WTC11 (cell line): ENCODE measurements around the gene SNAPC1. TPM values are rescaled to one million over a fixed set of nuclear protein-coding genes. Genes with fewer than 3 reads are reported as not detected.
A peak's percentile ranks its signal among the peaks of the same experiment; 100 is the strongest.

Source experiments
- ATAC-seq: fragments of 200-7000 bp; cut with Tn5 transposase; 2 replicates; pipeline ENCODE4 v1.10.0; 2021; ENCODE audit warnings: mild to moderate bottlenecking, moderate library complexity
- Bru-seq: library from RNA; stranded (reverse); fragments of 400-500 nt; gene quantifications from one replicate; lab custom pipeline; 2021; lab: Mats Ljungman, UMichigan
- CTCF ChIA-PET: fragments of 300-600 bp; sonication (Branson Sonifier 250); formaldehyde crosslinking; loops from one replicate; lab custom pipeline; 2021; ENCODE audit warnings: antibody characterized with exemption; lab: Charles Lee
- POLR2A ChIA-PET: fragments of 350-600 bp; sonication (Branson Sonifier 250); formaldehyde crosslinking; loops from one replicate; lab custom pipeline; 2021; ENCODE audit warnings: antibody characterized with exemption; lab: Charles Lee
- DNase-seq: peaks from one replicate; pipeline ENCODE4 v3.0.0; 2021; ENCODE audit warnings: low spot score
- H3K27ac Mint-ChIP-seq: 2 replicates; pipeline ENCODE4 v1.8.0; 2021; ENCODE audit warnings: mixed read lengths
- H3K27me3 Mint-ChIP-seq: 2 replicates; pipeline ENCODE4 v1.8.0; 2021; ENCODE audit warnings: low read depth, mild to moderate bottlenecking, moderate library complexity, mixed read lengths
- H3K36me3 Mint-ChIP-seq: 2 replicates; pipeline ENCODE4 v1.8.0; 2021; ENCODE audit warnings: mixed read lengths
- H3K4me1 Mint-ChIP-seq: 2 replicates; pipeline ENCODE4 v1.8.0; 2022; ENCODE audit warnings: mixed read lengths
- H3K4me3 Mint-ChIP-seq: 2 replicates; pipeline ENCODE4 v1.8.0; 2021; ENCODE audit warnings: mild to moderate bottlenecking, moderate library complexity, mixed read lengths
- H3K9me3 Mint-ChIP-seq: 2 replicates; pipeline ENCODE4 v1.8.0; 2021; ENCODE audit warnings: mixed read lengths
- FOXP1 ChIP-seq: sonication (generic); formaldehyde crosslinking; IDR thresholded peaks from 2 replicates; pipeline ENCODE4 v1.8.0; 2022; ENCODE audit warnings: missing genetic modification reagents, mild to moderate bottlenecking, moderate library complexity, borderline replicate concordance
- GTF2I ChIP-seq: fragments of 250-450 bp; sonication (Bioruptor Pico); conservative IDR thresholded peaks from 2 replicates; pipeline ENCODE4 v1.4.0; 2021; ENCODE audit warnings: mild to moderate bottlenecking
- MYBL2 ChIP-seq: sonication (generic); formaldehyde crosslinking; IDR thresholded peaks from 2 replicates; pipeline ENCODE4 v1.8.1; 2023; ENCODE audit warnings: mild to moderate bottlenecking, moderate library complexity, missing genetic modification reagents
- PRDM15 ChIP-seq: sonication (generic); formaldehyde crosslinking; IDR thresholded peaks from 2 replicates; pipeline ENCODE4 v1.8.0; 2022; ENCODE audit warnings: missing genetic modification reagents
- TEAD4 ChIP-seq: sonication (generic); formaldehyde crosslinking; IDR thresholded peaks from 2 replicates; pipeline ENCODE4 v1.8.0; 2022; ENCODE audit warnings: mild to moderate bottlenecking, missing genetic modification reagents
- ZNF219 ChIP-seq: sonication (generic); formaldehyde crosslinking; IDR thresholded peaks from 2 replicates; pipeline ENCODE4 v1.8.0; 2023; ENCODE audit warnings: missing genetic modification reagents, mild to moderate bottlenecking, borderline replicate concordance
- ZNF281 ChIP-seq: sonication (generic); formaldehyde crosslinking; IDR thresholded peaks from 2 replicates; pipeline ENCODE4 v1.8.0; 2023; ENCODE audit warnings: mild to moderate bottlenecking, missing genetic modification reagents
- ZNF317 ChIP-seq: sonication (generic); formaldehyde crosslinking; IDR thresholded peaks from 2 replicates; pipeline ENCODE4 v1.8.1; 2023; ENCODE audit warnings: low read depth, mild to moderate bottlenecking, moderate library complexity, missing genetic modification reagents, borderline replicate concordance
- long read RNA-seq, 3 experiments: library from RNA in 1 of 3; library from capped mRNA in 1 of 3; library from polyadenylated mRNA in 1 of 3; unstranded in 2 of 3; stranded (forward) in 1 of 3; transcript quantifications; one replicate each; pipeline ENCODE4 v2.0.0, GENCODE V29; 2021
- total RNA-seq: library from RNA; stranded (reverse); gene quantifications from 3 replicates; pipeline ENCODE4 v1.2.3, GENCODE V29; 2021
- TF ChIP-seq, protein P1 (sequence below): sonication (generic); formaldehyde crosslinking; IDR thresholded peaks from 2 replicates; pipeline ENCODE4 v1.8.0; 2022; ENCODE audit warnings: mild to moderate bottlenecking, missing genetic modification reagents
- TF ChIP-seq, protein P2 (sequence below): sonication (generic); formaldehyde crosslinking; IDR thresholded peaks from 2 replicates; pipeline ENCODE4 v1.8.1; 2022; ENCODE audit warnings: missing genetic modification reagents, borderline replicate concordance
- TF ChIP-seq, protein P3 (sequence below): sonication (generic); formaldehyde crosslinking; IDR thresholded peaks from 2 replicates; pipeline ENCODE4 v1.8.1; 2023; ENCODE audit warnings: mild to moderate bottlenecking, missing genetic modification reagents, moderate library complexity
- TF ChIP-seq, protein P4 (sequence below): sonication (generic); formaldehyde crosslinking; IDR thresholded peaks from 2 replicates; pipeline ENCODE4 v1.8.1; 2022; ENCODE audit warnings: mild to moderate bottlenecking, missing genetic modification reagents, moderate library complexity, borderline replicate concordance
- TF ChIP-seq, protein P5 (sequence below): sonication (generic); formaldehyde crosslinking; IDR thresholded peaks from 2 replicates; pipeline ENCODE4 v1.8.0; 2023; ENCODE audit warnings: missing genetic modification reagents
- TF ChIP-seq, protein P6 (sequence below): sonication (generic); formaldehyde crosslinking; conservative IDR thresholded peaks from 2 replicates; pipeline ENCODE4 v1.8.1; 2023; ENCODE audit warnings: mild to moderate bottlenecking, low read depth, missing genetic modification reagents, moderate library complexity

Gene SNAPC1, protein sequence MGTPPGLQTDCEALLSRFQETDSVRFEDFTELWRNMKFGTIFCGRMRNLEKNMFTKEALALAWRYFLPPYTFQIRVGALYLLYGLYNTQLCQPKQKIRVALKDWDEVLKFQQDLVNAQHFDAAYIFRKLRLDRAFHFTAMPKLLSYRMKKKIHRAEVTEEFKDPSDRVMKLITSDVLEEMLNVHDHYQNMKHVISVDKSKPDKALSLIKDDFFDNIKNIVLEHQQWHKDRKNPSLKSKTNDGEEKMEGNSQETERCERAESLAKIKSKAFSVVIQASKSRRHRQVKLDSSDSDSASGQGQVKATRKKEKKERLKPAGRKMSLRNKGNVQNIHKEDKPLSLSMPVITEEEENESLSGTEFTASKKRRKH
- total RNA-seq (9.5 to 10.2 TPM (median 10.1 TPM) in 3 replicates), Bru-seq, nascent RNA (percentile 84 among the genes with signal in this experiment)
- long read RNA-seq, experiment 1, transcript SNAPC1-201 (10 exons, 2,656 nt) = major isoform, 78 of 90 reads
- long read RNA-seq, experiment 1, partial matches to known transcripts = 6 of 90 reads
- long read RNA-seq, experiment 1, other reads (novel, unspliced or antisense) = 6 of 90 reads
- long read RNA-seq, experiment 2, transcript SNAPC1-201 (10 exons, 2,656 nt) = major isoform, 14 of 27 reads
- long read RNA-seq, experiment 2, partial matches to known transcripts = 6 of 27 reads
- long read RNA-seq, experiment 2, other reads (novel, unspliced or antisense) = 7 of 27 reads
- long read RNA-seq, experiment 3, transcript SNAPC1-201 (10 exons, 2,656 nt) = major isoform, 127 of 137 reads
- long read RNA-seq, experiment 3, partial matches to known transcripts = 5 of 137 reads
- long read RNA-seq, experiment 3, other reads (novel, unspliced or antisense) = 5 of 137 reads

- Mint-ChIP-seq H3K9me3 (no peaks in the 10 kb centered on the region), H3K4me3 (peak within 1 kb of the TSS; percentile 99), H3K36me3 (peaks cover 2% of the 10 kb centered on the region; the same call in 1 of the 2 replicates), H3K4me1 (peaks cover 44% of the 10 kb centered on the region), H3K27ac (peak within 1 kb of the TSS; percentile 100), H3K27me3 (no peaks in the 10 kb centered on the region)
- ATAC-seq = peak; percentile 97
- DNase-seq = peak; percentile 98
- ChIA-PET POLR2A (interaction anchor here (0.5 to 1.7 kb wide), 12 partner anchors 9 to 350 kb away, joined by 3 to 15 read pairs (median 4); partner anchors contain the start of gene HIF1A), CTCF (interaction anchor here (0.5 to 2.0 kb wide), 10 partner anchors 9 to 292 kb away, joined by 3 to 13 read pairs (median 4); partner anchors contain the start of gene SYT16)
- TF ChIP-seq ZNF317 (CRISPR knock-in tag) (no peak), ZNF219 (CRISPR knock-in tag) (no peak), ZNF281 (CRISPR knock-in tag) (no peak), FOXP1 (CRISPR knock-in tag) (peak; percentile 71; the same call in 1 of the 2 replicates), TEAD4 (CRISPR knock-in tag) (no peak), MYBL2 (CRISPR knock-in tag) (no peak; the same call in 1 of the 2 replicates), GTF2I (CRISPR knock-in tag) (no peak), PRDM15 (CRISPR knock-in tag) (no peak)
- TF ChIP-seq, protein P1, sequence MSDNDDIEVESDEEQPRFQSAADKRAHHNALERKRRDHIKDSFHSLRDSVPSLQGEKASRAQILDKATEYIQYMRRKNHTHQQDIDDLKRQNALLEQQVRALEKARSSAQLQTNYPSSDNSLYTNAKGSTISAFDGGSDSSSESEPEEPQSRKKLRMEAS (CRISPR knock-in tag) = peak; percentile 92
- TF ChIP-seq, protein P2, sequence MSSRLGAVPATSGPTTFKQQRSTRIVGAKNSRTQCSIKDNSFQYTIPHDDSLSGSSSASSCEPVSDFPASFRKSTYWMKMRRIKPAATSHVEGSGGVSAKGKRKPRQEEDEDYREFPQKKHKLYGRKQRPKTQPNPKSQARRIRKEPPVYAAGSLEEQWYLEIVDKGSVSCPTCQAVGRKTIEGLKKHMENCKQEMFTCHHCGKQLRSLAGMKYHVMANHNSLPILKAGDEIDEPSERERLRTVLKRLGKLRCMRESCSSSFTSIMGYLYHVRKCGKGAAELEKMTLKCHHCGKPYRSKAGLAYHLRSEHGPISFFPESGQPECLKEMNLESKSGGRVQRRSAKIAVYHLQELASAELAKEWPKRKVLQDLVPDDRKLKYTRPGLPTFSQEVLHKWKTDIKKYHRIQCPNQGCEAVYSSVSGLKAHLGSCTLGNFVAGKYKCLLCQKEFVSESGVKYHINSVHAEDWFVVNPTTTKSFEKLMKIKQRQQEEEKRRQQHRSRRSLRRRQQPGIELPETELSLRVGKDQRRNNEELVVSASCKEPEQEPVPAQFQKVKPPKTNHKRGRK = no peak
- TF ChIP-seq, protein P3, sequence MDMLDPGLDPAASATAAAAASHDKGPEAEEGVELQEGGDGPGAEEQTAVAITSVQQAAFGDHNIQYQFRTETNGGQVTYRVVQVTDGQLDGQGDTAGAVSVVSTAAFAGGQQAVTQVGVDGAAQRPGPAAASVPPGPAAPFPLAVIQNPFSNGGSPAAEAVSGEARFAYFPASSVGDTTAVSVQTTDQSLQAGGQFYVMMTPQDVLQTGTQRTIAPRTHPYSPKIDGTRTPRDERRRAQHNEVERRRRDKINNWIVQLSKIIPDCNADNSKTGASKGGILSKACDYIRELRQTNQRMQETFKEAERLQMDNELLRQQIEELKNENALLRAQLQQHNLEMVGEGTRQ (CRISPR knock-in tag) = 0 out of 2 replicates have a peak, but pooled peaks have one; percentile 37
- TF ChIP-seq, protein P4, sequence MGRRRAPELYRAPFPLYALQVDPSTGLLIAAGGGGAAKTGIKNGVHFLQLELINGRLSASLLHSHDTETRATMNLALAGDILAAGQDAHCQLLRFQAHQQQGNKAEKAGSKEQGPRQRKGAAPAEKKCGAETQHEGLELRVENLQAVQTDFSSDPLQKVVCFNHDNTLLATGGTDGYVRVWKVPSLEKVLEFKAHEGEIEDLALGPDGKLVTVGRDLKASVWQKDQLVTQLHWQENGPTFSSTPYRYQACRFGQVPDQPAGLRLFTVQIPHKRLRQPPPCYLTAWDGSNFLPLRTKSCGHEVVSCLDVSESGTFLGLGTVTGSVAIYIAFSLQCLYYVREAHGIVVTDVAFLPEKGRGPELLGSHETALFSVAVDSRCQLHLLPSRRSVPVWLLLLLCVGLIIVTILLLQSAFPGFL = no peak
- TF ChIP-seq, protein P5, sequence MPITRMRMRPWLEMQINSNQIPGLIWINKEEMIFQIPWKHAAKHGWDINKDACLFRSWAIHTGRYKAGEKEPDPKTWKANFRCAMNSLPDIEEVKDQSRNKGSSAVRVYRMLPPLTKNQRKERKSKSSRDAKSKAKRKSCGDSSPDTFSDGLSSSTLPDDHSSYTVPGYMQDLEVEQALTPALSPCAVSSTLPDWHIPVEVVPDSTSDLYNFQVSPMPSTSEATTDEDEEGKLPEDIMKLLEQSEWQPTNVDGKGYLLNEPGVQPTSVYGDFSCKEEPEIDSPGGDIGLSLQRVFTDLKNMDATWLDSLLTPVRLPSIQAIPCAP (CRISPR knock-in tag) = no peak
- TF ChIP-seq, protein P6, sequence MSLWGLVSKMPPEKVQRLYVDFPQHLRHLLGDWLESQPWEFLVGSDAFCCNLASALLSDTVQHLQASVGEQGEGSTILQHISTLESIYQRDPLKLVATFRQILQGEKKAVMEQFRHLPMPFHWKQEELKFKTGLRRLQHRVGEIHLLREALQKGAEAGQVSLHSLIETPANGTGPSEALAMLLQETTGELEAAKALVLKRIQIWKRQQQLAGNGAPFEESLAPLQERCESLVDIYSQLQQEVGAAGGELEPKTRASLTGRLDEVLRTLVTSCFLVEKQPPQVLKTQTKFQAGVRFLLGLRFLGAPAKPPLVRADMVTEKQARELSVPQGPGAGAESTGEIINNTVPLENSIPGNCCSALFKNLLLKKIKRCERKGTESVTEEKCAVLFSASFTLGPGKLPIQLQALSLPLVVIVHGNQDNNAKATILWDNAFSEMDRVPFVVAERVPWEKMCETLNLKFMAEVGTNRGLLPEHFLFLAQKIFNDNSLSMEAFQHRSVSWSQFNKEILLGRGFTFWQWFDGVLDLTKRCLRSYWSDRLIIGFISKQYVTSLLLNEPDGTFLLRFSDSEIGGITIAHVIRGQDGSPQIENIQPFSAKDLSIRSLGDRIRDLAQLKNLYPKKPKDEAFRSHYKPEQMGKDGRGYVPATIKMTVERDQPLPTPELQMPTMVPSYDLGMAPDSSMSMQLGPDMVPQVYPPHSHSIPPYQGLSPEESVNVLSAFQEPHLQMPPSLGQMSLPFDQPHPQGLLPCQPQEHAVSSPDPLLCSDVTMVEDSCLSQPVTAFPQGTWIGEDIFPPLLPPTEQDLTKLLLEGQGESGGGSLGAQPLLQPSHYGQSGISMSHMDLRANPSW = no peak
These were observed at the start of gene SNAPC1 for GRCh38 chr14:61761959-61762786. SNAPC1 (plus strand) TSS chr14:61762420; CDS start chr14:61762461, 41 bp downstream.
